OCI-LY7 (cell line): ENCODE results near the gene B4GALT4.

ENCODE experiments used
- CTCF ChIP-seq: fragments of 200-600 bp; sonication (generic); conservative IDR thresholded peaks from 2 replicates; pipeline ENCODE4 v1.5.1; 2014; ENCODE audit warnings: mild to moderate bottlenecking, antibody characterized with exemption, low read length, moderate library complexity, mixed read lengths
- EZH2phosphoT487 ChIP-seq: fragments of 200-600 bp; sonication (generic); IDR thresholded peaks from 2 replicates; pipeline ENCODE4 v1.6.1; 2018; ENCODE audit warnings: low read depth, borderline replicate concordance, mild to moderate bottlenecking, mixed run types, antibody characterized with exemption, low read length, moderate library complexity, mixed read lengths

- TF ChIP-seq CTCF (no peak), EZH2phosphoT487 (no peak)
Measured at GRCh38 chr3:119175872-119176756, 64.6 kb downstream of the B4GALT4 start.
